NCI-H2107 treated with DMSO at 0.1 percent for 48 hours (cell line): Measurements from ENCODE around the gene NUDT4.

ENCODE experiments used
- DNase-seq: peaks from one replicate; lab custom pipeline; 2025; ENCODE audit not compliant: unreplicated experiment; lab: John Stamatoyannopoulos, UW

NUDT4 gene

GRCh38 chr12:93377252-93378195 is at the start of gene NUDT4:
NUDT4 (plus strand) TSS chr12:93377925; CDS start chr12:93378323, 398 bp downstream.
- DNase-seq, result peak; percentile 65

GRCh38 chr12:93333054-93333453 is 44.7 kb upstream of the NUDT4 start:
- DNase-seq, result no peak

- no peak for DNase-seq
These were observed 43.9 kb upstream of the NUDT4 start for GRCh38 chr12:93333828-93334227.

GRCh38 chr12:93335603-93336162 is 42.0 kb upstream of the NUDT4 start:
- no peak for DNase-seq

GRCh38 chr12:93336291-93336741 is 41.4 kb upstream of the NUDT4 start:
- DNase-seq, result no peak

- DNase-seq, result no peak
These were observed 39.1 kb upstream of the NUDT4 start for GRCh38 chr12:93338598-93338997.

- no peak for DNase-seq
These were observed 38.0 kb upstream of the NUDT4 start for GRCh38 chr12:93339695-93340094.

GRCh38 chr12:93341409-93342049 is 36.2 kb upstream of the NUDT4 start:
- DNase-seq, result no peak

- DNase-seq, result no peak
These were observed 30.5 kb upstream of the NUDT4 start for GRCh38 chr12:93347054-93347785.

- DNase-seq, result no peak
These were observed 28.9 kb upstream of the NUDT4 start for GRCh38 chr12:93348575-93349435.

GRCh38 chr12:93351726-93352125 is 26.0 kb upstream of the NUDT4 start:
- DNase-seq, result no peak

GRCh38 chr12:93352321-93352720 is 25.4 kb upstream of the NUDT4 start:
- DNase-seq, result no peak

- no peak for DNase-seq
These were observed 21.5 kb upstream of the NUDT4 start for GRCh38 chr12:93356214-93356613.

- DNase-seq, result no peak
These were observed 19.7 kb upstream of the NUDT4 start for GRCh38 chr12:93358058-93358457.

- no peak for DNase-seq
These were observed 18.9 kb upstream of the NUDT4 start for GRCh38 chr12:93358821-93359220.

- DNase-seq, result no peak
These were observed 17.0 kb upstream of the NUDT4 start for GRCh38 chr12:93360688-93361087.

- peak; percentile 54 for DNase-seq
These were observed 16.4 kb upstream of the NUDT4 start for GRCh38 chr12:93361151-93361919.

- no peak for DNase-seq
These were observed 13.9 kb upstream of the NUDT4 start for GRCh38 chr12:93363841-93364297.
